K562 (cell line): ENCODE results near the gene CAPN5. TPM values are rescaled to one million over a fixed set of nuclear protein-coding genes. Genes with fewer than 3 reads are reported as not detected.

Experiments used
- ATAC-seq: fragments of 200-7000 bp; cut with Tn5 transposase; 3 replicates; pipeline ENCODE4 v1.9.1; 2020; ENCODE audit warnings: moderate library complexity
- BruUV-seq: library from RNA; stranded (reverse); fragments of 400-500 nt; replicated peaks from 2 replicates; lab custom pipeline; 2021; lab: Mats Ljungman, UMichigan
- CTCF ChIA-PET: fragments of 300-600 bp; formaldehyde crosslinking; extraction: SDS; loops from one replicate; lab custom pipeline; 2021; ENCODE audit warnings: low intra/inter-chr PET ratio; lab: Yijun Ruan, JAX
- POLR2A ChIA-PET: fragments of 300-600, 350-650 bp; sonication (Branson Sonifier 250); formaldehyde crosslinking; extraction: SDS; loops from one replicate; lab custom pipeline; 2021; ENCODE audit warnings: antibody characterized with exemption, inconsistent platforms; lab: Yijun Ruan, JAX
- DNase-seq, 4 experiments: peaks; one replicate each; pipeline versions ENCODE4 v3.0.0 to v3.0.0-alpha.2; 2011 to 2018; ENCODE audit warnings: low spot score in 3 of 4, mixed read lengths in 3 of 4; ENCODE audit errors: extremely low read depth in 1 of 4
- FAIRE-seq: peaks from 2 replicates; lab custom pipeline; 2011; peaks lifted over from hg19 to GRCh38; lab: Jason Lieb, UNC
- H2AFZ ChIP-seq: 2 replicates; pipeline ENCODE4 v1.6.0; 2011; ENCODE audit warnings: low read depth, low read length, control low read depth, inconsistent platforms
- H3K27ac ChIP-seq: fragments of 200-600 bp; 3 replicates; pipeline ENCODE4 v1.8.0; 2011; ENCODE audit warnings: low read depth, mild to moderate bottlenecking, control low read depth, inconsistent platforms, low read length, moderate library complexity, mixed read lengths; ENCODE audit errors: extremely low read depth
- H3K27me3 ChIP-seq, 2 experiments: fragments of 300-600 bp in 1 of 2; 2 replicates in 1 of 2; 3 replicates in 1 of 2; pipeline versions ENCODE4 v1.6.0 to v1.8.0; 2011; ENCODE audit warnings: inconsistent platforms in 2 of 2, low read length in 2 of 2, mild to moderate bottlenecking in 1 of 2, mixed read lengths in 1 of 2, moderate library complexity in 1 of 2; ENCODE audit not compliant: control insufficient read depth in 2 of 2, insufficient read depth in 2 of 2
- H3K36me3 ChIP-seq: fragments of 300-600 bp; 3 replicates; pipeline ENCODE4 v1.8.0; 2011; ENCODE audit warnings: mild to moderate bottlenecking, low read length, inconsistent platforms; ENCODE audit not compliant: control insufficient read depth, insufficient read depth
- H3K4me1 ChIP-seq, 2 experiments: fragments of 200-600 bp in 1 of 2; replicated peaks in 1 of 2; 2 replicates in 1 of 2; 3 replicates in 1 of 2; pipeline versions ENCODE4 v1.5.1 to v1.8.0; 2011; ENCODE audit warnings: inconsistent platforms in 2 of 2, low read length in 2 of 2, mild to moderate bottlenecking in 1 of 2, mixed read lengths in 1 of 2, moderate library complexity in 1 of 2; ENCODE audit not compliant: control insufficient read depth in 2 of 2, insufficient read depth in 2 of 2
- H3K4me2 ChIP-seq: 2 replicates; pipeline ENCODE4 v1.6.1; 2011; ENCODE audit warnings: low read length, control low read depth, inconsistent platforms, mixed read lengths; ENCODE audit not compliant: insufficient read depth
- H3K4me3 ChIP-seq: fragments of 200-600 bp; sonication (generic), shearing (Covaris generic); 2 replicates; pipeline ENCODE4 v1.5.1; 2016; ENCODE audit warnings: control low read depth, inconsistent platforms
- H3K79me2 ChIP-seq: fragments of 200-600 bp; 3 replicates; pipeline ENCODE4 v1.8.0; 2011; ENCODE audit warnings: low read length, inconsistent platforms; ENCODE audit not compliant: control insufficient read depth, insufficient read depth
- H3K9ac ChIP-seq, 2 experiments: 2 replicates each; pipeline versions ENCODE4 v1.6.0 to v1.6.1; 2011; ENCODE audit warnings: low read depth in 2 of 2, low read length in 2 of 2, control low read depth in 1 of 2, inconsistent platforms in 1 of 2, mild to moderate bottlenecking in 1 of 2, mixed read lengths in 1 of 2; ENCODE audit not compliant: insufficient read depth in 1 of 2
- H3K9me1 ChIP-seq: one replicate; pipeline ENCODE4 v1.6.0; 2011; ENCODE audit warnings: inconsistent platforms, mild to moderate bottlenecking, low read length, moderate library complexity; ENCODE audit not compliant: control insufficient read depth, insufficient read depth
- H3K9me3 ChIP-seq: replicated peaks from 2 replicates; pipeline ENCODE4 v1.5.1; 2011; ENCODE audit warnings: low read depth, low read length, inconsistent platforms; ENCODE audit not compliant: control insufficient read depth, insufficient read depth
- H4K20me1 ChIP-seq: replicated peaks from 2 replicates; pipeline ENCODE4 v1.6.1; 2011; ENCODE audit warnings: low read length, inconsistent platforms, mixed read lengths; ENCODE audit not compliant: control insufficient read depth, insufficient read depth
- AFF4 ChIP-seq: sonication (generic); formaldehyde crosslinking; IDR thresholded peaks from 2 replicates; pipeline ENCODE4 v1.8.0; 2023; ENCODE audit warnings: mild to moderate bottlenecking, missing genetic modification reagents
- CREB1 ChIP-seq, 2 experiments: sonication (generic) in 1 of 2; formaldehyde crosslinking in 1 of 2; IDR thresholded peaks; 2 replicates each; pipeline versions ENCODE4 v1.6.1 to v1.8.0; 2012 to 2022; ENCODE audit warnings: inconsistent platforms in 1 of 2, mild to moderate bottlenecking in 1 of 2, missing genetic modification reagents in 1 of 2, moderate library complexity in 1 of 2
- CTBP1 ChIP-seq: fragments of 450-650 bp; IDR thresholded peaks from 2 replicates; pipeline ENCODE4 v1.6.1; 2016; ENCODE audit warnings: borderline replicate concordance
- ETV1 ChIP-seq: fragments of 450-650 bp; conservative IDR thresholded peaks from 2 replicates; pipeline ENCODE4 v1.6.1; 2016; ENCODE audit warnings: missing genetic modification characterization, control low read depth, low read depth, missing compliant biosample characterization
- GTF3C2 ChIP-seq: IDR thresholded peaks from 3 replicates; pipeline ENCODE4 v1.6.1; 2011; ENCODE audit warnings: borderline replicate concordance, mild to moderate bottlenecking, moderate library complexity; ENCODE audit not compliant: insufficient read length; ENCODE audit errors: extremely low read depth
- MCM2 ChIP-seq: fragments of 450-650 bp; IDR thresholded peaks from 2 replicates; pipeline ENCODE4 v1.6.1; 2017; ENCODE audit warnings: low read depth, mild to moderate bottlenecking
- PHF21A ChIP-seq: fragments of 450-650 bp; IDR thresholded peaks from 2 replicates; pipeline ENCODE4 v1.6.1; 2017; ENCODE audit warnings: low read depth, borderline replicate concordance
- PKNOX1 ChIP-seq: fragments of 450-650 bp; IDR thresholded peaks from 2 replicates; pipeline ENCODE4 v1.6.1; 2016
- TAF7 ChIP-seq: fragments of 450-650 bp; IDR thresholded peaks from 2 replicates; pipeline ENCODE4 v1.6.1; 2016; ENCODE audit warnings: missing genetic modification characterization, missing compliant biosample characterization
- ZFP91 ChIP-seq: sonication (generic); formaldehyde crosslinking; IDR thresholded peaks from 2 replicates; pipeline ENCODE4 v1.8.0; 2022; ENCODE audit warnings: mild to moderate bottlenecking, missing genetic modification reagents
- ZZZ3 ChIP-seq: fragments of 450-650 bp; IDR thresholded peaks from 2 replicates; pipeline ENCODE4 v1.6.1; 2016; ENCODE audit warnings: antibody characterized with exemption, mild to moderate bottlenecking, moderate library complexity
- WGBS: fragments of 100-300 bp; shearing (Covaris generic); methylation state at CpG from one replicate; pipeline ENCODE4 v1.1.6; 2016; ENCODE audit warnings: low coverage, mixed read lengths; ENCODE audit not compliant: insufficient coverage; ENCODE audit errors: missing lambda C conversion rate; 5-methylcytosine and 5-hydroxymethylcytosine counted together
- in situ Hi-C: fragments of 300-500 bp; cut with MboI; formaldehyde crosslinking; loops from 4 replicates; pipeline ENCODE4 v1.15.0; 2018; ENCODE audit warnings: inconsistent platforms, mixed read lengths
- intact Hi-C: fragments of 100-400 bp; cut with micrococcal nuclease; formaldehyde crosslinking; loops from 2 replicates; pipeline ENCODE4 v1.14.2; 2022
- polyA plus RNA-seq, 8 experiments: library from polyadenylated mRNA; depleted of rRNA in 4 of 8; stranded (reverse) in 5 of 8; unstranded in 3 of 8; fragments of >200 nt; fragmentation: Nextera tagmentation in 2 of 8; fragmentation: Illumina TruSeq in 1 of 8; extraction: Ambion mirVana in 2 of 8; extraction: Trizol in 1 of 8; gene quantifications; 2 replicates each; pipeline versions ENCODE4 v1.2.1 to v1.2.3, GENCODE V29; 2011 to 2014; ENCODE audit warnings: inconsistent platforms in 1 of 8, missing spikeins in 1 of 8
- total RNA-seq, 7 experiments: library from RNA; depleted of rRNA in 6 of 7; stranded (reverse); fragments of >200 nt in 6 of 7; fragmentation: Illumina TruSeq in 2 of 7; extraction: Trizol in 2 of 7; gene quantifications; 2 replicates each; pipeline versions ENCODE4 v1.2.1 to v1.2.3, GENCODE V29; 2011 to 2021; ENCODE audit warnings: low replicate concordance in 1 of 7

CAPN5 gene
- total and polyA plus RNA-seq, 9 of the 15 experiments (the other 6 are each of a cell fraction or from before 2014, with no cell fraction given): 0.04 to 0.44 (median 0.14) TPM; not detected in 2

GRCh38 chr11:77123591-77123990, 56.8 kb downstream of the CAPN5 start:
- FAIRE-seq: no peak
- no peak for TF ChIP-seq CREB1 (IDR thresholded peaks at IDR 0.05)
- no peak for TF ChIP-seq CREB1 (CRISPR knock-in tag; IDR thresholded peaks at IDR 0.05)
- TF ChIP-seq PKNOX1: no peak
- no peak for TF ChIP-seq ZFP91 (CRISPR knock-in tag)
- TF ChIP-seq PHF21A: no peak
- no peak for TF ChIP-seq MCM2
- no peak for TF ChIP-seq ETV1 (tag)
- no peak for TF ChIP-seq GTF3C2
- no peak for TF ChIP-seq TAF7 (tag)
- no peak for TF ChIP-seq AFF4 (CRISPR knock-in tag)
- TF ChIP-seq CTBP1: no peak
- no peak for TF ChIP-seq ZZZ3

More at GRCh38 chr11:77123591-77123990, 56.8 kb downstream of the CAPN5 start:
- no peaks in the 10 kb centered on the region for H3K36me3 ChIP-seq
- no peak overlapping the region for H2AFZ ChIP-seq
- CTCF ChIA-PET: no interaction called here
- H3K9ac ChIP-seq: 0 out of 4 replicates have a peak overlapping the region, but pooled peaks of 1 of the 2 experiments have one; percentile 17
- in situ Hi-C loops: no loop called here
- H4K20me1 ChIP-seq: peaks cover 7% of the 10 kb centered on the region
- no peak overlapping the region for H3K4me2 ChIP-seq
- ATAC-seq (no peak), DNase-seq (no peak)
- BruUV-seq: no TSS peak
- H3K27me3 ChIP-seq: peaks cover 12 to 72% of the 10 kb centered on the region in 2 experiments; a peak in 4 of 5 replicates
- H3K9me3 ChIP-seq: no peaks in the 10 kb centered on the region
- intact Hi-C loops: no loop called here
- POLR2A ChIA-PET: no interaction called here
- WGBS: 0% methylated on average over 7 of the region's 8 CpGs
- H3K4me1 ChIP-seq: peaks cover 0 to 21% of the 10 kb centered on the region in 2 experiments; a peak in 2 of 5 replicates
- H3K79me2 ChIP-seq: no peaks in the 10 kb centered on the region
- H3K4me3 ChIP-seq: no peak overlapping the region
- no peak overlapping the region for H3K27ac ChIP-seq
- H3K9me1 ChIP-seq: no peaks in the 10 kb centered on the region
